Fibroblast of the conjunctiva (primary cell): ENCODE measurements around the gene NTF4.
"Not testable (repeated sequence)": the region's sequence is repeated elsewhere in the genome, so short reads cannot be mapped to it uniquely, and the experiment has no call there.

Source experiments
- DNase-seq: peaks from one replicate; pipeline ENCODE4 v3.0.0-alpha.2; 2010; ENCODE audit warnings: low read depth

Gene NTF4

DNA sequence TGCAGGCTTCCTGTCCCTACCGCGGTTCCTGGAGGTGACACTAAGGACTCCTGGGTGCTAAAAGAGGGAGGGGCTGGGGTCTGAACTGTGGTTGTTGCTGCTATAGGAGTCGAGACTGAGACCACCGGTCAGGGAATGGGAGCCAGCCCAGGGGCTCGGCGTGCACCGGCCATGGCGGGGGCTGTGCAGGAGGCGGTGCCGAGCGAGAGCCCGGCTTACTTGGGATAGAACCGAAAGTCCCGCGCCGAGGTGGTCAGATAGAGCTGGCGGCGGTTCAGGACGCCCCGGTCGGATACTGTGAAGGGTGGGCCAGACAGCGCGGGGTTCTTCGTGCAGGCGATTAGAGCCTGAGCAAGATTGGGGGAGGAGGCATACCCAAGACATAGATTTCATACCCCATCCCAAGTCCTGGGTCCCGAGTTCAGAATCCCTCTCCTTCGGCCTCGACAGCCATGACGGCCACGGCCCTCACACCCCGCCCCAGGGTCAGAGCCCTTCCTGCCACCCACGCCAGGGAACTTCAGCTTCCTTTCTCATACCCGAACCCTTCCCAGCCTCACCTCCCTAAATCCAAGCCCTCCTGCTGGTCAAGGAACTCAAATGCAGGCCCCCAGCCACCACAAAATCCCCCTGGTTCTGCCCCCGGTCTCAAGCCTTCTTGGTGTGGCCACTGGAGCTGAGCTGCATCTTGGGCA is 7.6 kb downstream of the NTF4 start:
- not testable (repeated sequence) for DNase-seq

DNA sequence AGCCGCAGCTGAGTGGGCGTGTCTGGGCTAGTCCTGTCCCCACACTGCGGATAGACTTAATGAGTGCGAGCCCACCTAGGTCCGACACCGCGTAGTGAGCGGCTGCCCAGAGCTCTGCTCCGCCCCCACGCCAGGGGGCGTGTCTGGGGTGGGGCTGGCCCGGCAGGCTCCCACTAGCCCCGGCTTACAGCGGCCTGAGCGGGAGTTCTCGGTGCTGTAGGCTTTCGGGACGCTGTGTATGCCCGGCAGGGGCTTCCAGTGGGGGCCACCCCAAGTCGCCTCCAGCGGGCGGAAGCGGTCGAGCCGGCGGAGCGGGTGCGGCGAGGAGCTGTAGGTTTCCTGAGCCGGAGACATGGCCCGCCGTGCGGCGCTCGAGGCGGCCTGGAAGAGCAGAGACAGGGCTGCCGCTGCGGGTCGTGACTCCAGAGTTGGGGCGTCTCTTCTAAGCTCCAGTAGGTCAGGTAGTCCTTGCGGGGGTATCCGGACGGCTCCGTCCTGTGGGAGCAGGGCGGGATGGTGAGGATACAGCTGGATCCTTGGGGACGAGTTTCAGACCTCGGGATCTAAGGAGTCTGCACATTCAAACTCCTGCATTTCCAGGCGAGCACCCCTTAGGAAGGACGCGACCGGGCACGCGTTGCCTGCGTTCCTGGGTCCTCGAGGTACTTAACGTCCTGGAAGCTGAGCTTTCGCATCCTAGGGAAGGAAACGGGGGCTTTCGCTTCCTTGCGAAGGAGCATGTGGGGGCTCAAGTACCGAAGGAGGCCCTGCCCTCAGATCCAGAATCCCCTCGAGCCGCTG is 8.3 kb downstream of the NTF4 start:
- DNase-seq = no peak

DNA sequence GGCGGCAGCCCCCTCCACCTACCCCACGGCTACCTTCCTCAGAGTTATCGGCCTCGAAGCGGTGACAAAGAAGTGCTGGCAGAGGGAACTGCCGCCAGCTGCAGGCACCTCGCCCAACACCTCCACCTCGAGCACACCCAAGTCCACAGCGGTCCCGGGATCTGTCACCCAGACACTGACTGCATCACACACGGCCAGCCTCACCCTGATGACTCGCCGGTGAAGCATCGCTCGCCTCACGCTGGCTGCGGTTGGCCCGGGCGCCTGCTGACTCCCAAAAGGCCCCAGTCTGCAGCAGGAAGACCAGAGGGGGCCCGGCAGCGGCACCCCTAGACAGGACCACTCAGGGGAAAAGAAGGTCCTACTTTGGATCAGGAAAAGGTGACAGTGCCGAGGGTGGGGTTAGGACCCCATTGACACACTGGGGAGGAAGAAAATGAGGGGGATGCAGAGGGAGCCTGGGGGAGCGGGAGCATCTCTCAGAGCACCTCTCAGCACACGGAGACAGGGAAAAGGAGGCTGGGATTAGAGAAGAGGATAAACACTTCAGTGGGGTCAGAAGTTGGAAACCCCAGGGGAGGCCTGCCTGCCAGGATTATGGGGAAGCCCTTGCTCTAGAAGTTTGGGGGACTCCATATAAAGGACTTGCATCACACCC is 14.1 kb downstream of the NTF4 start:
- DNase-seq = not testable (repeated sequence)

GRCh38 chr19:49049834-49050233 is 14.8 kb downstream of the NTF4 start:
- not testable (repeated sequence) for DNase-seq

DNA sequence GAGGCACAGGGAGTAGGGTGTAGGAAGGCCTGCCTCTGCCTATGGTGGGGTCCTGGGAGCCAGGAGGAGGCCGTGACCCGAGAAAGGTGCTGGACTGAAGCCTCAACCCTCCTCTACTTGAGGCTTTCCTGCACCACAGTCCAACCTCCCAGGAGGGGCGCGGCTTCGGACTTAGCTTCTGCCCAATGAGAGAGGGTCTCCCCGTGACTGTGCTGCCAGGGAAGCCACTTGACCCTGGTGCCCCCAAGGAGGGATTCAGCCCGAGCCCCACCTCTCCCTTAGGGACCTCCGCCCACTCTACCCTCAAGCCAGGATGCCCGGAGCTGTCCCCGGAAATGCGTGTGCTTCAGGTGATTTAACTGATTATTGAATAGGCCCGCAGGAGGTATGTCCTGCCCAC is 15.6 kb downstream of the NTF4 start, which contains the start of gene CGB8:
Gene CGB8 (minus strand): TSS at position 101 of the 400 bp plus-strand sequence. CDS start 372 bp downstream, outside the sequence.
- DNase-seq = not testable (repeated sequence)

DNA sequence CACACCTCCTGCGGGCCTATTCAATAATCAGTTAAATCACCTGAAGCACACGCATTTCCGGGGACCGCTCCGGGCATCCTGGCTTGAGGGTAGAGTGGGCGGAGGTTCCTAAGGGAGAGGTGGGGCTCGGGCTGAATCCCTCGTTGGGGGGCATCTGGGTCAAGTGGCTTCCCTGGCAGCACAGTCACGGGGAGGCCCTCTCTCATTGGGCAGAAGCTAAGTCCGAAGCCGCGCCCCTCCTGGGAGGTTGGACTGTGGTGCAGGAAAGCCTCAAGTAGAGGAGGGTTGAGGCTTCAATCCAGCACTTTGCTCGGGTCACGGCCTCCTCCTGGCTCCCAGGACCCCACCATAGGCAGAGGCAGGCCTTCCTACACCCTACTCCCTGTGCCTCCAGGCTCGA is 21.1 kb downstream of the NTF4 start, which contains the start of gene CGB5:
Gene CGB5 (plus strand): TSS at position 301 of the 400 bp plus-strand sequence. CDS start 362 bp downstream, outside the sequence.
- not testable (repeated sequence) for DNase-seq

DNA sequence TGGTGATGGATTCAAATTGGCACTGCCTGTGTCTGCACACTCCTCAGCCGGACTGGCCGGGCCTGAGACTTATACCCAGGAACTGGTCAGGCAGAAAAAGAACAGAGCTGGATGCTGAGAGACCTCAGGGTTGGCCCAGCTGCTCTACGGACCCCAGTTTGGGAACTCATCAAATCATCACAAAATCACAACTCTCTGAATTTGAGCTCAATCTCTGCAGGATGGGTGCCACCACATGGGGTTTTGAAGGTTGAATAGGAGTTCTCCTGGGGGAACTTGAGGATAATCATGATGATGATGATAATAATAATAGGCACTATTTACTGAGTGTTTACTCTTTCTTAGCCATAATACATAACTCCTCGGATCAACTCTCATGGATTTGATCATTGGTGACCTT is 22.0 kb downstream of the NTF4 start:
- not testable (repeated sequence) for DNase-seq

DNA sequence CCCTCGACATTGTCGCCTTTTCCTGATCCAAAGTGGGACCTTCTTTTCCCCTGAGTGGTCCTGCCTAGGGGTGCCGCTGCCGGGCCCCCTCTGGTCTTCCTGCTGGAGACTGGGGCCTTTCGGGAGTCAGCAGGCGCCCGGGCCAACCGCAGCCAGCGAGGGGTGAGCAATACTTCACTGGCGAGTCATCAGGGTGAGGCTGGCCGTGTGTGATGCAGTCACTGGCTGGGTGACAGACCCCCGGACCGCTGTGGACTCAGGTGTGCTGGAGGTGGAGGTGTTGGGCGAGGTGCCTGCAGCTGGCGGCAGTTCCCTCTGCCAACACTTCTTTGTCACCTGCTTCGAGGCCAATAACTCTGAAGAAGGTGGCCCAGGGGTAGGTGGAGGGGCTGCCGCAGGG is 22.4 kb downstream of the NTF4 start:
- no peak for DNase-seq

DNA sequence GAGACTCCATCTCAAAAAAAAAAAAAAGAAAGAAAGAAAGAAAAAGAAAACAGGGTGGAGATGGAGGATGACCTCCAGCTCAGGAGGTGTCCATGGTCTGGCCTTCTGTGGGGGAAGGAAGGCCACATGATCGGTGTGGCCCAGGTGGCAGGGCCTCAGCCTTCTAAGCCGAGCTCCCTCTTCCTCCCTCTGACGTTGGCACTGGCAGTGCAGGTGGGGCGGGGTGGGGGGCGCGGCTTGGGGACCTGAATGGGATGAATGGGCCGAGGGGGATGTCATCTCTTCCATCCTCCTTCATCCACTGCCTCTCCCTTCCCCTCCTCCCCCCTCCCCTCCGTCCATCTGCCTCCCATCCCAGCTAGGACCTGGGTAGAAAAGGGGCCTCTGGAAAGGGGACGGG is 24.9 kb downstream of the NTF4 start:
- DNase-seq = not testable (repeated sequence)

- DNase-seq = not testable (repeated sequence)
Observed at GRCh38 chr19:49038557-49039276, 25.9 kb downstream of the NTF4 start.

DNA sequence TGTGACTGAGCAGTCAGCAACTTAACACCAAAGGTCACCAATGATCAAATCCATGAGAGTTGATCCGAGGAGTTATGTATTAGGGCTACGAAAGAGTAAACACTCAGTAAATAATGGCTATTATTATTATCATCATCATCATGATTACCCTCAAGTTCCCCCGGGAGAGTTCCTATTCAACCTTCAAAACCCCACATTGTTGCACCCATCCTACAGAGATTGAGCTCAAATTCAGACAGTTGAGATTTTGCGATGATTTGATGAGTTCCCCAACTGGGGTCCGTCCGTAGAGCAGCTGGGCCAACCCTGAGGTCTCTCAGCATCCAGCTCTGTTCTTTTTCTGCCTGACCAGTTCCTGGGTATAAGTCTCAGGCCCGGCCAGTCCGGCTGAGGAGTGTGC is 26.5 kb downstream of the NTF4 start:
- DNase-seq = not testable (repeated sequence)

DNA sequence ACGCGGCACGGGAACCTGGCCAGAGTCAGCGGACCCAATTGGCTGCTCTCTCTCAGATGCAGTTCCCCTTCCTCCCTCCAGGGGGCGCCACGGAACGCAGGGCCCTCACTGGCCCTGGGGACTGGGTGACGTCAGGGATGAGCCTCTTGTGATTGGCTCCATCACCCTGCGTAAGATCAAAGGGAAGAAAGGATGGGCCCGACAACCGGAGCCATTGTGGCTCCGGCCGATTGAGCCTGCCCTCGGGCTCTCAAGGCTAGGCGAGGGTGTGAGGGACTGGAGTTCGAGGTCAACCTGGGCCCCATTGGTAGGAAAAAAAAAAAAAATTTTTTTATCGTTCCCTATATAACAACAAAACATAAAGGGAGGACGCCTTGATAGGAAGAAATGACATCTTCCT is 27.8 kb downstream of the NTF4 start, which contains the start of gene CGB1:
Gene CGB1 (minus strand): TSS at position 81 of the 400 bp plus-strand sequence. CDS start 184 bp downstream, outside the sequence.
- DNase-seq = not testable (repeated sequence)

- DNase-seq = not testable (repeated sequence)
Observed at GRCh38 chr19:49031642-49032301, 32.8 kb downstream of the NTF4 start, which contains the start of gene CGB2. TSS of gene CGB2 (plus strand) at chr19:49031890. CDS start at chr19:49032096, 206 bp downstream.

DNA sequence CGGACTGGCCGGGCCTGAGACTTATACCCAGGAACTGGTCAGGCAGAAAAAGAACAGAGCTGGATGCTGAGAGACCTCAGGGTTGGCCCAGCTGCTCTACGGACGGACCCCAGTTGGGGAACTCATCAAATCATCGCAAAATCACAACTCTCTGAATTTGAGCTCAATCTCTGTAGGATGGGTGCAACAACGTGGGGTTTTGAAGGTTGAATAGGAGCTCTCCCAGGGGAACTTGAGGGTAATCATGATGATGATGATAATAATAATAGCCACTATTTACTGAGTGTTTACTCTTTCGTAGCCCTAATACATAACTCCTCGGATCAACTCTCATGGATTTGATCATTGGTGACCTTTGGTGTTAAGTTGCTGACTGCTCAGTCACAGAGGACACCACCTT is 34.3 kb downstream of the NTF4 start:
- not testable (repeated sequence) for DNase-seq

DNA sequence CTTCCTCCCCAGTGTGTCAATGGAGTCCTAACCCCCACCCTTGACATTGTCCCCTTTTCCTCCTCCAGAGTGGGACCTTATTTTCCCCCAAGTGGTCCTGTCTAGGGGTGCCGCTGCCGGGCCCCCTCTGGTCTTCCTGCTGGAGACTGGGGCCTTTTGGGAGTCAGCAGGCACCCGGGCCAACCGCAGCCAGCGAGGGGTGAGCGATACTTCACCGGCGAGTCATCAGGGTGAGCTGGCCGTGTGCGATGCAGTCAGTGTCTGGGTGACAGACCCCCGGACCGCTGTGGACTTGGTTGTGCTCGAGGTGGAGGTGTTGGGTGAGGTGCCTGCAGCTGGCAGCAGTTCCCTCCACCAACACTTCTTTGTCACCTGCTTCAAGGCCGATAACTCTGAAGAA is 34.9 kb downstream of the NTF4 start:
- not testable (repeated sequence) for DNase-seq

DNA sequence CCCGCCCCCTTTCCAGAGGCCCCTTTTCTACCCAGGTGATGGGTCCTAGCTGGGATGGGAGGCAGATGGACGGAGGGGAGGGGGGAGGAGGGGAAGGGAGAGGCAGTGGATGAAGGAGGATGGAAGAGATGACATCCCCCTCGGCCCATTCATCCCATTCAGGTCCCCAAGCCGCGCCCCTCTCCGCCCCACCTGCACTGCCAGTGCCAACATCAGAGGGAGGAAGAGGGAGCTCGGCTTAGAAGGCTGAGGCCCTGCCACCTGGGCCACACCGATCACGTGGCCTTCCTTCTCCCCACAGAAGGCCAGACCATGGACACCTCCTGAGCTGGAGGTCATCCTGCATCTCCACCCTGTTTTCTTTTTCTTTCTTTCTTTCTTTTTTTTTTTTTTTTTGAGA is 35.9 kb downstream of the NTF4 start:
- DNase-seq = not testable (repeated sequence)

GRCh38 chr19:49025599-49025998 is 39.0 kb downstream of the NTF4 start:
- not testable (repeated sequence) for DNase-seq

DNA sequence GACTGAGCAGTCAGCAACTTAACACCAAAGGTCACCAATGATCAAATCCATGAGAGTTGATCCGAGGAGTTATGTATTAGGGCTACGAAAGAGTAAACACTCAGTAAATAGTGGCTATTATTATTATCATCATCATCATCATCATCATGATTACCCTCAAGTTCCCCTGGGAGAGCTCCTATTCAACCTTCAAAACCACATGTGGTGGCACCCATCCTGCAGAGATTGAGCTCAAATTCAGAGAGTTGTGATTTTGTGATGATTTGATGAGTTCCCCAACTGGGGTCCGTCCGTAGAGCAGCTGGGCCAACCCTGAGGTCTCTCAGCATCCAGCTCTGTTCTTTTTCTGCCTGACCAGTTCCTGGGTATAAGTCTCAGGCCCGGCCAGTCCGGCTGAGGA is 39.5 kb downstream of the NTF4 start:
- not testable (repeated sequence) for DNase-seq

DNA sequence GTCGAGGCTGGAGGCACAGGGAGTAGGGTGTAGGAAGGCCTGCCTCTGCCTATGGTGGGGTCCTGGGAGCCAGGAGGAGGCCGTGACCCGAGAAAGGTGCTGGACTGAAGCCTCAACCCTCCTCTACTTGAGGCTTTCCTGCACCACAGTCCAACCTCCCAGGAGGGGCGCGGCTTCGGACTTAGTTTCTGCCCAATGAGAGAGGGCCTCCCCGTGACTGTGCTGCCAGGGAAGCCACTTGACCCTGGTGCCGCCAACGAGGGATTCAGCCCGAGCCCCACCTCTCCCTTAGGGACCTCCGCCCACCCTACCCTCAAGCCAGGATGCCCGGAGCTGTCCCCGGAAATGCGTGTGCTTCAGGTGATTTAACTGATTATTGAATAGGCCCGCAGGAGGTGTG is 40.4 kb downstream of the NTF4 start, which contains the start of gene CGB3:
Gene CGB3 (minus strand): TSS at position 101 of the 400 bp plus-strand sequence. CDS start 362 bp downstream, outside the sequence.
- DNase-seq = not testable (repeated sequence)

- DNase-seq = no peak
Observed at GRCh38 chr19:49022116-49022515, 42.5 kb downstream of the NTF4 start.
